Activated CD4-positive, alpha-beta T cell treated with anti-CD3 and anti-CD28 coated beads, Interleukin-2, amount 10 ng/mL, durations not matched to agents 7 days and 5 days (primary cell): ENCODE results near the gene TMIGD3. TPM values are rescaled to one million over a fixed set of nuclear protein-coding genes. Genes with fewer than 3 reads are reported as not detected.

Experiments
- CTCF ChIA-PET: fragments of 350-600 bp; sonication (Branson Sonifier 250); formaldehyde crosslinking; loops from one replicate; lab custom pipeline; 2021; ENCODE audit warnings: antibody characterized with exemption; lab: Charles Lee
- POLR2A ChIA-PET: fragments of 350-600 bp; sonication (Branson Sonifier 250); formaldehyde crosslinking; loops from one replicate; lab custom pipeline; 2021; ENCODE audit warnings: antibody characterized with exemption; lab: Charles Lee
- DNase-seq: peaks from one replicate; pipeline ENCODE4 v3.0.0-alpha.2; 2020
- H3K27ac Mint-ChIP-seq: one replicate; pipeline ENCODE4 v1.8.0; 2021; ENCODE audit warnings: mild to moderate bottlenecking, moderate library complexity, mixed read lengths
- H3K27me3 Mint-ChIP-seq: one replicate; pipeline ENCODE4 v1.8.0; 2021; ENCODE audit warnings: mixed read lengths
- H3K36me3 Mint-ChIP-seq: one replicate; pipeline ENCODE4 v1.8.0; 2021; ENCODE audit warnings: low read depth, mixed read lengths
- H3K4me1 Mint-ChIP-seq: one replicate; pipeline ENCODE4 v1.8.0; 2021; ENCODE audit warnings: mixed read lengths
- H3K4me3 Mint-ChIP-seq: one replicate; pipeline ENCODE4 v1.8.0; 2021; ENCODE audit warnings: mild to moderate bottlenecking, moderate library complexity, mixed read lengths
- H3K9me3 Mint-ChIP-seq: one replicate; pipeline ENCODE4 v1.8.0; 2021; ENCODE audit warnings: mixed read lengths
- total RNA-seq, 2 experiments: library from RNA; stranded (reverse); gene quantifications; one replicate each; pipeline ENCODE4 v1.2.3, GENCODE V29; 2021

The TMIGD3 gene
- total RNA-seq, 2 experiments from 2014 or later = not detected

DNA sequence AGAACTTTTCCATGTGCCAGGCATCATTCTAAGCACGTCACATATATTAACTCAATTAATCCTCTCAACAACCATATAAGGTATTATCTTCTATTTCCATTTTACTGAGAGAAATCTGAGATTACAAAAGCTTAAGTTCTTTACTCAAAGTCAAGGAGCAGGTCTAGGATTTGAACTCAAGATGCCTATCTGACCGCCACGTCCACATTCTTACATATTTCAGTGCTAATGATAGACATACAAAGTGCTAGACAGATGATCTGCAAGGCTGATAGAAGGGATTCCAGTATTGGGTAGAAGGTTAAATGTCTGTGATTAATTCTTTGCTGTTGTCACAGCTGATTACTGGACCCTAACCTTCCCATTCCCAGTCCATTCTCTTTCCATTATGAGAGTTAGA is 49.7 kb downstream of the TMIGD3 start:
- H3K36me3 Mint-ChIP-seq = peaks cover 84% of the 10 kb centered on the region

DNA sequence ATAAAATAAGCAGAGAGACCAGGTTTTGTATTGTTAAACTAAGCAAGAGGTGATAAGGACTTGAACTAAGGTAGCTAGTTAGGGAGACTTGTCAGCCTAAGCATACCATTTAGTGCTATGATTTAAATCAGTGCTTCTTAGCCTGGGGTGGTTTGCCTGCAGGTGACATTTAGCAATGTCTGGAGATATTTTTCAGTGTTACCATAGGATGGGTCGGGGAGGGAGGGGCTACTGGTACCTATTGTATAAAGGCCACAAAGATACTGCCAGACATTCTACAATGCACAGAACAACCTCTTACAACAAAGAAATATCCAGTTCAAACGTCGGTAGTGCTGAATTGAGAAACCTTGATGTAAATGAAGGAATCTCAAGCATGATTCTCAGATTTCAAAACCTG is 50.9 kb downstream of the TMIGD3 start:
- Mint-ChIP-seq H3K36me3 (peaks cover 78% of the 10 kb centered on the region), H3K4me1 (peaks cover 78% of the 10 kb centered on the region), H3K27ac (no peak overlapping the region), H3K4me3 (no peak overlapping the region), H3K27me3 (no peaks in the 10 kb centered on the region), H3K9me3 (no peaks in the 10 kb centered on the region)
- POLR2A ChIA-PET = interaction anchor here (0.7 kb wide), 1 partner anchor 20 kb away, joined by 8 read pairs; no protein-coding TSS in a partner anchor
- CTCF ChIA-PET = interaction anchor here (0.6 to 1.6 kb wide), 9 partner anchors 9 to 780 kb away, joined by 3 to 5 read pairs (median 4); no protein-coding TSS in a partner anchor
- no peak for DNase-seq

More for the DNA sequence above, 49.7 kb downstream of the TMIGD3 start:
- H3K27ac Mint-ChIP-seq = peak overlapping the region; percentile 48
- no peak for DNase-seq
- H3K4me3 Mint-ChIP-seq = no peak overlapping the region
- H3K27me3 Mint-ChIP-seq = no peaks in the 10 kb centered on the region
- ChIA-PET POLR2A (no interaction called here), CTCF (interaction anchor here (0.6 to 1.6 kb wide), 5 partner anchors 9 to 474 kb away, joined by 4 to 7 read pairs (median 4); no protein-coding TSS in a partner anchor)
- H3K4me1 Mint-ChIP-seq = peaks cover 71% of the 10 kb centered on the region
- H3K9me3 Mint-ChIP-seq = no peaks in the 10 kb centered on the region

DNA sequence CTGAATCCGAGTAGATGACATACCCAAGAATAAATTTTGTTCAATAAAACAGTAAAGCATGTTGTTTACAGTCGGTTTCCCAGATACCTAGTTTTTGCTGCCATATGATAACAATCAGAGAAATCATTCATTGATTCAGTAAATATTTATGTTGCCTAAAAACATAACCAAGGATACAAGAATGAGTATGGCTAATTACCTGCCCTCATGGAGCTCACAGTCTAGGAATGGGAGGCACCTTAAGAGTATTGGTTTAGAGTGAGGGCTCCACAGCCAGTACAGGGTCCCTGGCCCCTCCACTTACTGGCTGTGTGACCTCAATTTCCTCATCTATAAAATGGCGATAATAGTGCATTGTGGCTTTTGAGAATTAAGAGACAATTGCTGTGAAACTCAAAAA is 53.2 kb downstream of the TMIGD3 start:
- no peaks in the 10 kb centered on the region for H3K27me3 Mint-ChIP-seq
- peaks cover 78% of the 10 kb centered on the region for H3K4me1 Mint-ChIP-seq
- H3K4me3 Mint-ChIP-seq = peak overlapping the region; percentile 100
- H3K27ac Mint-ChIP-seq = peak overlapping the region; percentile 97
- peaks cover 74% of the 10 kb centered on the region for H3K36me3 Mint-ChIP-seq
- H3K9me3 Mint-ChIP-seq = no peaks in the 10 kb centered on the region
- ChIA-PET POLR2A (interaction anchor here (0.8 kb wide), 1 partner anchor 12 kb away, joined by 10 read pairs; no protein-coding TSS in a partner anchor), CTCF (interaction anchor here (0.7 to 1.1 kb wide), 2 partner anchors 304 to 318 kb away, joined by 3 to 4 read pairs; no protein-coding TSS in a partner anchor)
- no peak for DNase-seq

DNA sequence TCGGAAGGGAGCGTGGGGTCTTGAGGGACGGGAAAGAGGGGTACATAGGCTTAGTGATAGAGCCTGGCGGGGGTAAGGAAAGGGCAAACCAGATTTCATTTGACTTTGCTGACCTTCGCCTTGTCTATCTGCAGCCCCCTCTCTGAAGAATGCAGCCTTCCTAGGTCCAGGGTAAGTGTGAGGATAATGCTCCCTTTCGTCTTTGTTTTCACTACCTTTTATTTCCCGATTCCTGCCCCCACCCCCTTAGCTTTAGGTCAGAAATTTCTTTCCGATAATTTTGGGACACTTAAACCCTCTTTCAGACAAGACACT is 53.8 kb downstream of the TMIGD3 start:
- no peak for DNase-seq
- ChIA-PET POLR2A (no interaction called here), CTCF (interaction anchor here (1.1 kb wide), 1 partner anchor 319 kb away, joined by 4 read pairs; no protein-coding TSS in a partner anchor)
- peaks cover 74% of the 10 kb centered on the region for H3K4me1 Mint-ChIP-seq
- peaks cover 75% of the 10 kb centered on the region for H3K36me3 Mint-ChIP-seq
- peak overlapping the region; percentile 97 for H3K27ac Mint-ChIP-seq
- H3K9me3 Mint-ChIP-seq = no peaks in the 10 kb centered on the region
- peak overlapping the region; percentile 100 for H3K4me3 Mint-ChIP-seq
- H3K27me3 Mint-ChIP-seq = no peaks in the 10 kb centered on the region

DNA sequence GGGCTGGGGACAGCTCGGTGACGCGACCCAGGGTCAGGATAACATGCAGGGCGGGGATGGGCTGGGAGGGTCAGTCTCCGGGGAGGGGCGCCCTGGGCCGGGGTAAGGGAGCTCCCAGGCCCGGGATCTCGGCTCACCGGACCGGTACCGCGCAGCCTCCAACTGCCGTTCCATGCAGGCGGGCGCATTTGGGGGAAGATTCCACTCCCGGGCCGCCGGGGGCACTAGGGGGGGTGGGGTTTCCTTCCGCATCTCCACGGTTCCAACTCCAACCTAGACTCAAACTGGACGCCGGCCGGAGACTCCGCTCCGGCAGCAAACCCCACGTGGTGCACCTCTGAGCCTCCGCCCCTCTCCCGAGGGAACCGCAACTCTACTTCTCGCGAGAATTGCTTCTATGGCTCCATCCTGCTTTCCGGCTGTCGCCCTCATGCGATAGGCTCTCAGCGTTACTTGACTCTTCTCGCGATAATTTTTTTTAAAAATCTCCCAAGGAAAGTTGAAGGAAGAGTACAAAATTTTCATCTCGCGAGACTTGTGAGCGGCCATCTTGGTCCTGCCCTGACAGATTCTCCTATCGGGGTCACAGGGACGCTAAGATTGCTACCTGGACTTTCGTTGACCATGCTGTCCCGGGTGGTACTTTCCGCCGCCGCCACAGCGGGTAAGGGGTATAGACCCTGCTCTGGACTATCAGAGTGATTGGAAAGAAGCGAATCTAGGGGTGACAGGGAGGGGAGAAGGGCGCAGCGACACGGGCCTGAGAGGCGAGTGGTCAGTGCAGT is 54.3 kb downstream of the TMIGD3 start, which contains the start of the genes ATP5PB and WDR77:
Gene ATP5PB, plus strand, starts transcription at position 547 of the 785 bp plus-strand sequence. Its CDS starts 78 bp downstream, at position 625.
Gene WDR77, minus strand, starts transcription at position 339 of the 785 bp plus-strand sequence. Its CDS starts 87 bp downstream, at position 252.
- H3K27ac Mint-ChIP-seq = peak within 1 kb of the TSS; percentile 97
- DNase-seq = peak; percentile 94
- peaks cover 73% of the 10 kb centered on the region for H3K36me3 Mint-ChIP-seq

DNA sequence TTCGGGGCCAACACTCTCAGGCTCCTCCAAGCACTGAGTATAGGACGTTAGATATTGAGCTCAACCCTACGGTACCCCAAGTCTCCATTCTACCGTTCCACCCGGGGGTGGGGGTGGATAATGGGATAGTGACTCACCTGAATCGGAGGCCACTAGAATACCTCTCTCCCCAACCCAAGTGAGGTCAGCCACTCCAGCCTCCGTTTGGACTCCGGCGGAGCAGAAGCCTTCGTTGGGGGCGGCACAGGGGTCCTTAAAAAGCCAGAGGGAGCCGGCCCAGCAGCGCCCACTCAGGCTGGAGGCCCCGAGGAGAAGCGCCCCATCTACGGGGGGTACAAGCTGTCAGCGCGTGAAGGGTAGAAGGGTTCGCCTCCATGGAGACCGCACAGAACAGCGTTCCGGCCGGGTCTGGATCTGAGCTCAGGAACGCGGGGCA is 54.9 kb downstream of the TMIGD3 start:
- Mint-ChIP-seq H3K27ac (peak overlapping the region; percentile 97), H3K9me3 (no peaks in the 10 kb centered on the region), H3K4me3 (peak overlapping the region; percentile 100), H3K4me1 (peaks cover 68% of the 10 kb centered on the region), H3K36me3 (peaks cover 73% of the 10 kb centered on the region), H3K27me3 (no peaks in the 10 kb centered on the region)
- peak; percentile 14 for DNase-seq
- CTCF ChIA-PET = interaction anchor here (0.6 to 1.9 kb wide), 9 partner anchors 9 to 308 kb away, joined by 3 to 6 read pairs (median 5); no protein-coding TSS in a partner anchor
- POLR2A ChIA-PET = interaction anchor here (0.6 kb wide), 1 partner anchor 1110 kb away, joined by 3 read pairs; no protein-coding TSS in a partner anchor

More for the DNA sequence above, 54.3 kb downstream of the TMIGD3 start, which contains the start of the genes ATP5PB and WDR77:
- H3K4me1 Mint-ChIP-seq = peaks cover 70% of the 10 kb centered on the region
- CTCF ChIA-PET = interaction anchor here (0.6 to 1.9 kb wide), 7 partner anchors 14 to 307 kb away, joined by 3 to 6 read pairs (median 5); no protein-coding TSS in a partner anchor
- no peaks in the 10 kb centered on the region for H3K27me3 Mint-ChIP-seq
- POLR2A ChIA-PET = interaction anchor here (0.6 kb wide), 1 partner anchor 1111 kb away, joined by 3 read pairs; no protein-coding TSS in a partner anchor
- peak within 1 kb of the TSS; percentile 100 for H3K4me3 Mint-ChIP-seq
- no peaks in the 10 kb centered on the region for H3K9me3 Mint-ChIP-seq

DNA sequence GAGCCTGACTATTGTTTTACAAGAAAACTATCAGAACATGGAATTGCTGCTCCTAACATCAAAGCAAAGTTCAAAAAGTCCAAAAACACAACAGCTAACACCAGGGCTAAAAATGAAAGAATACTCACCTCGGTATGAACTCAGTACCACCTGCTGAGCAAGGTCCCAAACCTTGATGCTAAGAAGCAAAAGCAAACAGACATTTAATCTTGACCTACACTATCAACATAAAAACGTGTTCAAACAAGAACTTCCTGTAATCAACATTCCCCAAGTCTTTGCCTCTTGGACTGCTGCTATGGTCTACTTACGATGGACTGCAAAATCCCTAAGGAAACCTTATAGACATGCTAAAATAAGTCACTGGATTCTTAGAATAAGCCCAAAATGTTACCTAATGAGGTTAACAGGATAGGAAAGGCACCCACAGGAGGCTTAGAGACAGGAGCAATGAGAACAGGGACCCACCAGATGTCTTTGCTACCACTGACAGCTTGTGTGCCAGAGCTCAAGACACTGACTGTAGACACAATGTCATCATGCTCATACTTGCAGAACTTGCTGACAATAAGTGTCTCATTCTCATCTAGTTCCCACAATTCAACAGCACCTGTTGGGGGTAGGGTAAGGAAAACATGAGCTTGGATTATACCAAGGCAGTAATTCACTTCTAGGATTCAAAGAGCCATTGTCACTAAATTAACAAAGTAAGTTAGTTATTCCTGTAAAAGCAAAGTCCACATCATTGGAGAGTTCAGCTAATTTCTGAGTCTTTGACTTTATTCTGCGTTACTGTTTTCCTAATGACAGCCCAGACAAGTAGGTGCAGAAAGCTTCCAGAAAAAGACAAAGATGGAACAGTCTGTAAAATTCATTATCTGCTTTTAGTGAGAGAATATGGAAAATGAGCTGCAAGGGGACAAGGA is 56.2 kb downstream of the TMIGD3 start:
- Mint-ChIP-seq H3K4me1 (peaks cover 64% of the 10 kb centered on the region), H3K4me3 (peak overlapping the region; percentile 100), H3K27ac (peak overlapping the region; percentile 97), H3K36me3 (peaks cover 75% of the 10 kb centered on the region), H3K9me3 (no peaks in the 10 kb centered on the region), H3K27me3 (no peaks in the 10 kb centered on the region)
- ChIA-PET CTCF (interaction anchor here (1.2 to 1.9 kb wide), 7 partner anchors 9 to 249 kb away, joined by 3 to 6 read pairs (median 4); no protein-coding TSS in a partner anchor), POLR2A (no interaction called here)
- DNase-seq = no peak

DNA sequence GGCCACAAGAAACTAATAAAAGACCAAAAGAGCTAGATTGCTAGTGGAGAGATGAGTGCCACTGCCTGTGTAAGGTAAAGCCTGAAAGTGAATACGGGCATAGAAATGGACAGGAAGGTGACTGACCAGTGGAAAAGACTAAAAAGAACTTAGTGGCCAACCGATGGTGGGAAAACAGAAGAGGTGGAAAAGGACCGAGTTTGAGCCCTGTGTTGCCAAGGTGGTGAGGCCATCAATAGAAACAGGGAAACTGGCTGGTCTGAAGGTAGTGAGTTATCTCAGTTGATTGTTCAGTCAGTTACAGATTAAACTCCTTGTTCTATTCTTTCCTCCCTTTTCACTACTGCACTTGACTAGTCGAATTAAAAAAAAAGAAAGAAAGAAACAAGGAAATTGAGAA is 56.9 kb downstream of the TMIGD3 start:
- peaks cover 74% of the 10 kb centered on the region for H3K36me3 Mint-ChIP-seq
- CTCF ChIA-PET = interaction anchor here (1.4 to 1.6 kb wide), 2 partner anchors 22 to 61 kb away, joined by 3 to 4 read pairs; no protein-coding TSS in a partner anchor
- POLR2A ChIA-PET = no interaction called here
- H3K9me3 Mint-ChIP-seq = no peaks in the 10 kb centered on the region
- peak overlapping the region; percentile 100 for H3K4me3 Mint-ChIP-seq
- H3K27ac Mint-ChIP-seq = peak overlapping the region; percentile 6
- no peaks in the 10 kb centered on the region for H3K27me3 Mint-ChIP-seq
- H3K4me1 Mint-ChIP-seq = peaks cover 63% of the 10 kb centered on the region
- no peak for DNase-seq

DNA sequence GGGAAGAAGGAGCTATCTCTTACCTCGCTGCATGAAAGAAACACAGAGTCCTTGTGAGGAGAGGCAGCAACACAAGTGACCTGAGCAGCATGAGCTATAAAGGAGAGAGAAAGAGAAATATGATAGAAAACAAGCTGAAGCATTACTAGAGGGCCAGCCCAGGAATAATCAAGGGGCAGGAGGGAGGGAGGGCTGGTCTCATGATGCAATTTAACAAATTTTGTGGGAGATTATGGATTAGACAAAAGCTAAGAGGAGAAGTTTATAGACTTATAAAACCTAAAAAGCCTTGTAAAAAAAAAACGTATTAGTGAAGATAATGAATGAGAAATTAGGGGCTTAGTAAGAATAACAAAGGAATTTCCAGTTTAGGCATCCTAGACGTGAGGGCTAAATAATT is 59.4 kb downstream of the TMIGD3 start:
- no peak for DNase-seq
- Mint-ChIP-seq H3K9me3 (no peaks in the 10 kb centered on the region), H3K36me3 (peaks cover 71% of the 10 kb centered on the region), H3K27ac (no peak overlapping the region), H3K27me3 (no peaks in the 10 kb centered on the region), H3K4me1 (peaks cover 55% of the 10 kb centered on the region), H3K4me3 (no peak overlapping the region)
- ChIA-PET POLR2A (no interaction called here), CTCF (interaction anchor here (1.0 kb wide), 1 partner anchor 325 kb away, joined by 3 read pairs; no protein-coding TSS in a partner anchor)

DNA sequence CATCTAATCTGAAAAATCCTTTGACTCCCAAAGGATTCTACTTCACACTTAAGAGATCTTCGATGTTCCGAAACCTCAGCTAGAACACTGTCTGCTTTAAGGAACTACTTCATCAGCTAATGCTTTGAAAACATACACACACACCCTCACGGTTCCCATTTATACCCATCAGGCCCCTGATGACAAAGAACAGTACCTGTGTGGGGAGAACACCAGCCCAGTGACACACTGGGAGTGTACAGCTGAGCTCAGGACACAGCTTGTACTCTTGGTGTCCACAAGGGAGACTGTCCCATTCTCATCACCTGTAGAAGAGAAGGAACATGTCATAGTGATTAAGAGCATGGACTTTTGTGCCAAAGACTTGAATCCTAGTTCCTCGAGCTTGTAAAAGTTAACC is 61.0 kb downstream of the TMIGD3 start:
- no peaks in the 10 kb centered on the region for H3K9me3 Mint-ChIP-seq
- H3K27me3 Mint-ChIP-seq = no peaks in the 10 kb centered on the region
- ChIA-PET CTCF (interaction anchor here (0.7 to 1.5 kb wide), 8 partner anchors 9 to 252 kb away, joined by 3 to 5 read pairs (median 3); no protein-coding TSS in a partner anchor), POLR2A (no interaction called here)
- H3K27ac Mint-ChIP-seq = no peak overlapping the region
- no peak overlapping the region for H3K4me3 Mint-ChIP-seq
- peaks cover 73% of the 10 kb centered on the region for H3K36me3 Mint-ChIP-seq
- peaks cover 46% of the 10 kb centered on the region for H3K4me1 Mint-ChIP-seq
- DNase-seq = no peak

DNA sequence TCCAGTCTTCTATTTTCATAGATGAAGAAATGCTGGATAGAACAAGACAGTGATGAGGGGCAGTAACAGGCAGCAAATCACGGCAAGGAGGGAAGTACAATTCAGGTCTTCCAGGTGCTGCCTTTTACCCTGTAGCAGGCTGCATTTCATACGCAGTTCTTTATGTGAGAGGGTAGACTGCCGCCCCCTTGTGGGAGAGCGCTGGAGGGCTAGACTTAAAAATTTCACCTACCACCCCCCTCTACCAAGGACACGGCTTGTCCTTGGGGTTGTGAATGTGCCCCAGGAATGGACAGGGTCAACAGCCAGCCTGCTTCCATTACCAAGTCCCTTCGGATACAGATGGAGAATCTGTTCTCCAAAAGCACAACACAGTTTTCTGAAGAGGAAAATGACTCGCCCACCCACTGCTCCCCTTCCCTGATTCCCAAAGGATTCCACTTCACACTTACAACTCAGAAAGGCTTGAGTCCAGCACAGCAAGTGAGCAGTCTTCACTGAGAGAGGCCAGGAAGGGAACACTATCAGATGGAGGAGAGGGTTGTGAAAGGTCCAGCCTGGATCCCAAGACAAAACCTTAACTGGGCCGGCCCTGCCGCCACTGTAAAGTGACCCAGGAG is 61.8 kb downstream of the TMIGD3 start:
- CTCF ChIA-PET = interaction anchor here (1.0 to 1.5 kb wide), 5 partner anchors 10 to 219 kb away, joined by 3 to 6 read pairs (median 3); no protein-coding TSS in a partner anchor
- H3K27ac Mint-ChIP-seq = peak overlapping the region; percentile 64
- H3K4me1 Mint-ChIP-seq = peaks cover 38% of the 10 kb centered on the region
- POLR2A ChIA-PET = no interaction called here
- H3K9me3 Mint-ChIP-seq = no peaks in the 10 kb centered on the region
- DNase-seq = peak; percentile 76
- no peaks in the 10 kb centered on the region for H3K27me3 Mint-ChIP-seq
- no peak overlapping the region for H3K4me3 Mint-ChIP-seq
- peaks cover 71% of the 10 kb centered on the region for H3K36me3 Mint-ChIP-seq
